GM19372 (cell line): Measurements from ENCODE around the gene ZFYVE16.
"Not testable (repeated sequence)": the region's sequence is repeated elsewhere in the genome, so short reads cannot be mapped to it uniquely, and the experiment has no call there.

Source experiments
- ATAC-seq: cut with Tn5 transposase; IDR thresholded peaks from one replicate; pipeline ENCODE4 v1.9.1; 2021; ENCODE audit warnings: mild to moderate bottlenecking, low read depth, moderate library complexity; ENCODE audit not compliant: unreplicated experiment

The ZFYVE16 gene

DNA sequence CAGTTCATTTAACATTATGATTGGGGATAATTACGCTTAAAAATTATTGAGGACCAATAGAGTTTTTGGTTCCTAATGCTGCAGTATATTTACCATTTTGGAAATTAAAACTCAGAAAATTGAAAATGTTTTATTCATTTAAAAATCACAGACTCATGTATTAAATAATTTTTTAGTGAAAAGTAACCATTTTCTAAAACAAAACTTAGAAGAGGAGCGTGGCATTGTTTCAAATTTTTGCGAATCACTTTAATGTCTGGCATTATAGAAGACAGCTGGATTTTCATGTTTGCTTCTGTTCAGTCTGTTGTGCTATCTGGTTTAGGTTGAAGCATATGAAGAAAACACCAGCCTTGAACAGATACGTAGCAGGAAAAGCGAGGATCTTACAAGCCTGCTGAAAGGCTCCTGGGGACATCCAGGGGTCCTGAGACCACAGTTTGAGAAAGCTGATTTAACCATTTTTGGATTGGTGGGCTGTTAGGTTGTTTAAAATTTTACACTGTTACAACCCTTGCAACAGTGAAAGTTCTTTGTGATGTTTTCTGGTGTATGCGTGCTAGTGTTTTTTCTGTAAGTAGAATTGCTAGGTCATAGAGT, 1.6 kb downstream of the ZFYVE16 start:
- no peak for ATAC-seq

DNA sequence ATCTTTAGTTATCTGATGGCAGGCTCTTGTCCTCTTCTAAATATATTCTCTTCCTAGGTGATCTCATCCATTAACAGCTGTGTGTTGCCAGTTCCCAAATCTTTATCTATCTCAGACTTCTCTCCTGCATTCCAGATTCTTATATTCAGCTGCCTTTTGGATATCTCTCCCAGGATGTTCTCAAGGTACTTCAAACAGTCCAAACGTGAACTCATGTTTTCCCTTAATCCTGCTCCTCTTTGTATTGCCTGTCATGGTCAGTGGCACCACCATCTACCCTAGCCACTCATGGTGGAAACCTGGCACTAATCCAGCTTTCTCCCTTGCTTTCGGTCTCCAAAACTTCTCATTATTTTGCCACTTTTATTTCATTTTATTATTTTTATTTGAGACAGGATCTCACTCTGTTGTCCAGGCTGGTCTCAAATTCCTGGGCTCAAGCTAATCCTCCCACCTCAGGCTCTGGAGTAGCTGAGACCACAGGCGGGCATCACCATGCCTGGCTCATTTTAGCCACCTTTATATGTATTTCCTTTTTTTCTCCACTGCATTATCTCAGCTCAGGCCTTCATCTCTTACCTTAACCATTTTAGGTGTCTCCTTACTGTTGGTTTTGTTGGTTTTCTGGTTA, 3.8 kb downstream of the ZFYVE16 start:
- no peak for ATAC-seq

DNA sequence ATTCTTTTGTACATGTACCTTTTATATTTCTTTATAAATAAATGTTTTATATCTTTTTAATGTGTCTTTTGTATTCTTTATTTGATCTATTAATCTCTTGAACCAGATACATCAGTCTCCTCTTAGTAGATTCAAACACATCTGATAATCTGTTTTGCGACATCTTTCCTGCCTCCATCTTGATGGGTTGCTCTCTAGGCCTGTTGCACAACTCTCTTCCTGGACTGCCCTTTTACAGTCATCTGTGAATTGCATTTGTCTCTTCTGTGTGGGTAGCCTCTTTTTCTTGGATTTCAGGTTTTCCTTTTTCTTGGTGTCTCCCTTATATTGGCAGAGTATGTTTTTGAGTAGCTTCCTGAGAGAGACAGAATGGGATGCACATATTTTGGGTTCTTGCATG, 6.2 kb downstream of the ZFYVE16 start:
- ATAC-seq, result no peak

DNA sequence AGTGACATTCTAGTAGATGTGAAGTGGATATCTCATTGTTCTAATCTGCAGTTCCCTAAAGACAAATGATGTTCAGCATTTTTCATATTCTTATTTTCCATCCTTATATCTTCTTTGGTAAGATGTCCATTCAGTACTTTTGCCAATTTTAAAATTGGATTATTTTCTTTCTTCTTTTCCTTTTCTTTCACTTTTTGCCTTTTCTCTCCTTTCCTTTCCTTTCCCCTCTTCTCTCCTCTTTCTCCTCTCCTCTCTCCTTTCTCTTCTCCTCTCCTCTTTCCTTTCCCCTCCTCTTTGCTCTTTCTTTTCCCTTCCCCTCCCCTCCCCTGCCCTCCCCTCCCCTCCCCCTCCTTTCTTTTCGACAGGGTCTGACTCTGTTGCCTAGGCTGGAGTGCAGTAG, 10.1 kb downstream of the ZFYVE16 start:
- ATAC-seq, result no peak

DNA sequence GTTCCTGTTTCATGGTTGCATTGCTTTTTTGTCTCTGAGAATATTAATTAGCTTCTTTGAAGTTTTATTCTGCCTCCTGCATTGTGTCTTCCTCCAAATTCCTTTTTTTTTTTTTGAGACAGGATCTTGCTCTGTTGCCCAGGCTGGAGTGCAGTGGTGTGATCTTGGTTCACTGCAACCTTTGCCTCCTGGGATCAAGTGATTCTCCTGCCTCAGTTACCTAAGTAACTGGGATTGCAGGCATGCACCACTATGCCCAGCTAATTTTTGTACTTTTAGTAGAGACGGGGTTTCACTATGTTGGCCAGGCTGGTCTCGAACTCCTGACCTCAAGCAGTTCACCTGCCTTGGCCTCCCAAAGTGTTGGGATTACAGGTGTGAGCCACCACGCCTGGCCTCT, 16.5 kb downstream of the ZFYVE16 start:
- not testable (repeated sequence) for ATAC-seq

DNA sequence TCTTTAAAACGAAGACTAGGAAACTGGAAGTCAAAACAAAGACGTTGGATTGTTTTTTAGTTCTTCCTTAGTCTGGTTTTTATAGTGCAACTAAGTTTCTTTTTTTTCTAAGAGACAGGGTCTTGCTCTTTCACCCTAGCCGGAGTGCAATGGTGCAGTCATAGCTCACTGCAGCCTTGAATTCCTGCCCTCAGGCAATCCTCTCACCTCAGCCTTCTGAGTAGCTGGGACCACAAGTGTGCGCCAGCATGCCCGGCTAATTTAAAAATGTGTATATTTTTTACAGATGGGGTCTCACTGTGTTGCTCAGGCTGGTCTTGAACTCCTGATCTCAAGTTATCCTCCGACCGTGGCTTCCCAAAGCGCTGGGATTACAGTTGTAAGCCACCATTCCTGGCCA, 27.6 kb downstream of the ZFYVE16 start:
- ATAC-seq, result no peak

DNA sequence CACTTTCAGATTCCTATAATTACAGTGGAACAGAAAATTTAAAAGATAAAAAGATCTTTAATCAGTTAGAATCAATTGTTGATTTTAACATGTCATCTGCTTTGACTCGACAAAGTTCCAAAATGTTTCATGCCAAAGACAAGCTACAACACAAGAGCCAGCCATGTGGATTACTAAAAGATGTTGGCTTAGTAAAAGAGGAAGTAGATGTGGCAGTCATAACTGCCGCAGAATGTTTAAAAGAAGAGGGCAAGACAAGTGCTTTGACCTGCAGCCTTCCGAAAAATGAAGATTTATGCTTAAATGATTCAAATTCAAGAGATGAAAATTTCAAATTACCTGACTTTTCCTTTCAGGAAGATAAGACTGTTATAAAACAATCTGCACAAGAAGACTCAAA, 29.5 kb downstream of the ZFYVE16 start:
- ATAC-seq, result no peak

DNA sequence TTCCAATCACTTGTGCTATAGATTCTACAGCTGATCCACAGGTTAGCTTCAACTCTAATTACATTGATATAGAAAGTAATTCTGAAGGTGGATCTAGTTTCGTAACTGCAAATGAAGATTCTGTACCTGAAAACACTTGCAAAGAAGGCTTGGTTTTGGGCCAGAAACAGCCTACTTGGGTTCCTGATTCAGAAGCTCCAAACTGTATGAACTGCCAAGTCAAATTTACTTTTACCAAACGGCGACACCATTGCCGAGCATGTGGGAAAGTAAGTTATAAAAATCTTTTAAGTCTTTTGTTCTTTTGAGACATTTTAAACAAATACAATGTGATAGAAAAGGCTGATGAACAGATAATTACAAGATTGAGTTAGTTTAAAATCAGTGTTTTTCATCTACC, 30.9 kb downstream of the ZFYVE16 start:
- no peak for ATAC-seq

DNA sequence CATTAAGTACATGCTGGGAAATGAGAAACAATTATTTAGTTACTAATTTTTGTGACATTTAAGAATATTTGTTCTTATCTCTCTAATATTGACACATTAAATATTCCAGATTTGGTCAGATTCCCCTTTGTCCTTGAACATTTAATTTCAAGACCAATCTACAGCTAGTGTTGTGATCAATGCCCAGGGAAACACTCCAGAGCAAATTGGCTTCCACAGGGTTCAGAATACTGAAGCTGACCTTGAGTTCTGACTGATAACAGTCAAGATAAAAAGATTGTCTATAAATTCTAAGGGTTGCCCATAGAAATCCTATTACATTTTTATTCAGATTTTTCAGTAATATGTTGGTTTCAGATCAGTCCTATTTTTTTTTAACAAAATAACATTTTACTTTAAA, 31.3 kb downstream of the ZFYVE16 start:
- no peak for ATAC-seq

DNA sequence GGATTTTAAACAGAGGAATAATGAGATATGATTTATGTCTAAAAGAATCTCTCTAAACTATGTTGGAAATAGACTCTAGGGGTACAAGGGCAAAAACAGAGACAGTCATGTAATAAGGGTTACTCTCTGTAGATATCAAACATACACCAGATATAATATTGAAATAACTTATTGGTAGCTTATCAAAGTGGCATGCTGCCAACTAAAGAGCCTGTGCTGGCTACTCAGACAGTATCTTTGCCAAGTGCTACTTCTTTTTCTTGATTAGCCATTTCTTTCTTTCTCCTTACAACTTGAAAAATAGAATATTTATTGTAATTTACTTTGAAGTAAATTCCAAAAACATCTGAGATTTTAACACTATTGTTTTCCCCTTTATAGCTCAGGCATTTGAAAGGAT, 34.9 kb downstream of the ZFYVE16 start:
- ATAC-seq, result no peak

DNA sequence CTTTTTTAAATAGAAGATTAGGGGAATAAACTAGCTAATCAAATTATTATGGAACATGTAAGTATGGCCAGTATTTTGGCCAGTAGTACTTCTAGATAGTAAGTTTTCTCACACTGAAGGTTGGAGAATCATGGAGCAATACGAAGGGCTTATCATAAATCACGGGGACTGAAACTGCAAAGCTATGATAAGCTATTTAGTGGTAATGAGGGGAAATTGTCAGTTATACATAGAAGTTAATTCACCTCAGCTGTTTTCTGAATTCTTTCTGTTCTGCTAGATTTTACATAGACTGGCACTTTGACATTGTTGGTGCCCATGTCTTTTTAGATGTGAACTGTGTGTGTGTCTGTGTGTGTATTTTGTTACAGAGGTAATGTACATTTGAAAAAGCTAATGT, 45.5 kb downstream of the ZFYVE16 start:
- ATAC-seq, result no peak

DNA sequence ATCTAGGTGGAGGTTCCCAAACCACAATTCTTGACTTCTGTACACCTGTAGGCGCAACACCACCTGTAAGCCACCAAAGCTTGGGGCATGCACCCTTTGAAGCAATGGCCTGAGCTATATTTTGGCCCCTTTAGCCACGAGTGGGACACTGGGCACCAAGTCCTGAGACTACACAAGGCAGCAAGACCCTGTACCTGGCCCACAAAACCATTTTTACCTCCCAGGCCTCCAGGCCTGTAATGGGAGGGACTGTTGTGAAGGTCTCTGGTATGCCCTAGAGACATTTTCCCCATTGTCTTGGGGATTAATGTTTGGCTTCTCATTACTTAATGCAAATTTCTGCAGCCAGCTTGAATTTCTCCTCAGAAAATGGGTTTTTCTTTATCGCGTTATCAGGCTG, 55.4 kb downstream of the ZFYVE16 start:
- no peak for ATAC-seq

DNA sequence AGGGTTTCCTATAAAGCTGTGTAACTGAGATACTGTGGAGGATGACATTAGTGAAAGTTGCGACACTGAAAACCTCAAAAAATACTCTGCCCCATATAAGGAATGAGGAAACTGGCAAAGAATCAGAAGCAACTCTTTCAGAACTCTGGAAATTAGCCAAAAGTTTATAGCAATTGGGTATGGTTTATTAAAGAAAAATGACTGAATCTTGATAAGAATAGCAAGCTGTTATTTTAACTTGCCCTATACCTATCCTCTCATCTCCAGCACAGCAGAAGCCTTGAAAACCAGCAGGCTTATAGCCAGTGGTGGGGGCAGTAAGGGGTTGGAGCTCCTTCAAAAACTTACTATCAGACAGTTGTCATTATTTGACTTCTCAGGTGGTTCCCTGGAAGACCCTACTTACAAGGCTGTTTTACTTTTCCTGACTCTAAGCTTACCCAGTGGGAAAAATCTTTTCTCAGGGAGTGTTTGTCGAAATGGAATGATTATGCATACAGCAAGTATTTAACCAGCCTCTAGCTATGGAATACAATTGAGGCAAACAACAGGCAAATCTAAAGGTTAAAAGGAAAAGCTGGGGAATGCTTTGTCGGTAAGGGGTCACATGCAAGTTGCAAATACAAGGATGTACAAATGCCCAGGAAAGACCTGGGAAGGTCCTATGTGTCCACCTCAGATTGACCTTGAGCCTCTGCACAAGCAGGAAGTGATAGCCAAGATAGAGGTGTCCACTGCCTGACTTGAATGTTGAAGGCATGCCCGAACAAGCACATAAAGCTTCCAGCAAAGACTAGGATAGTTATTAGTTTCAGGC, 59.0 kb downstream of the ZFYVE16 start:
- ATAC-seq, result no peak

DNA sequence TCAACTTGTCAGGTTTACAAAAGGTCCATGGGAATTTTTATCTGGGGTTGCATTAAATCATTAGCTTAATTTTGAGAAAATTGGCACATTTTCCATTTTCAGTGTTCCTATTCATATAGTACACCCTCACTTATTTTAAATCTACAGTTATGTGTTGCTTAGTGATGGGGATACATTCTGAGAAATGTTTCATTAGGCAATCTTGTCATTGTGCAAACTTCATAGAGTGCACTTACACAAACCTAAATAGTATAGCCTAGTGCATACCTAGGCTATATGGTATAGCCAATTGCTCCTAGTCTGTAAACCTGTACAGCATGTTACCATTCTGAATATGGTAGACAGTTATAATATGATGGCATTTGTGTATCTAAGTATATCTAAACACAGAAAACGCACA, 60.3 kb downstream of the ZFYVE16 start:
- ATAC-seq, result no peak

DNA sequence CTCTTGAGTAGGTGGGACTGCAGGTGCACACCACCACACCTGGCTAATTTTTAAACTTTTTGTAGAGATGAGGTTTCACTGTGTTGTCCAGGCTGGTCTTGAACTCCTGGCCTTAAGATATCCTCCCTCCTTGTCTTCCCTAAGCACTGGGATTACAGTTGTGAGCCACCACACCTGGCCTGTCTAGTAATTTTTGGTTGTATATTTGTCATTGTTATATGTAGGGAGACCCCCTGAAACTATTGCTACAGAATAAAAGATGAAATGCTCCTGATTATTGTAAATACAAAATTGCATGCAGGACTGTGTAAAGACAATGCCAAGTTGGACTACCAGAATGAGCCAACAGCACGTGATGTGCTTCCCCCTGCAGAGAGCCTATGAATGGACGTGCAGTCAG, 62.8 kb downstream of the ZFYVE16 start:
- not testable (repeated sequence) for ATAC-seq

DNA sequence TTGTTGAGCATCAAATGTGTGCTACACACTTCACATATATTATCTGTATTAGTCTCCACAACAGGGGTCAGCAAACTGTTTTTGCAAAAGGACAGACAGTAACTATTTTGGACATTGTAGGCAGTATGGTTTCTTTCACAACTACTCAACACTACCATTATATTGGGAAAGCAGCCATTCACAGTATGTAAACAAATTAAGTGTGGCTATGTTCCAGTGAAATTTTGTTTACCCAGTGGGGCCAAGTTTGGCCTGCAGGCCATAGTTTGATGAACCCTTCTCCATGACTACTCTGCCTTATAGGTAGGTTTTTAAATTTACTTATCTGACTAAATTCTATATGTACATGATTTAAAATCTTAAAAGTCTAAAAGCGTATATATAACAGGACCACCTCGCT, 67.1 kb downstream of the ZFYVE16 start:
- ATAC-seq, result no peak

DNA sequence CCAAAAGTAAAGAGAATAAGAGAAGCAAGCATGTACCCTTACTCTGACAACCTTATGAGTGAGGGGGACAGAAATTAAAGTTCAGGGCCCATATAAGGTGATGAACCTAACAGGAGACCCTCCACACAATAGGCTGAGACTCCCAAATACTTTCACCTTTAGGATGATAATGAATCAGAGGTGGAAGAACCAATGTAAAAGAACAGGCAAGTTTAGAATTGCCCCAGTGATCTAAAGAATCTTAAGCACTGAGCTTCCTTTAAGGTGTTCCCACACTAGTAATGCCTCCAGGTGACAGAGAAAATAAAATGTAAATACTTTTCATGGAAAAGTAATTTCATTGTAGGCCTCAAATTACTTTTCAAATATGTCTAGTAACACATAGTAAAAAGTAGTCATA, 71.8 kb downstream of the ZFYVE16 start:
- no peak for ATAC-seq

DNA sequence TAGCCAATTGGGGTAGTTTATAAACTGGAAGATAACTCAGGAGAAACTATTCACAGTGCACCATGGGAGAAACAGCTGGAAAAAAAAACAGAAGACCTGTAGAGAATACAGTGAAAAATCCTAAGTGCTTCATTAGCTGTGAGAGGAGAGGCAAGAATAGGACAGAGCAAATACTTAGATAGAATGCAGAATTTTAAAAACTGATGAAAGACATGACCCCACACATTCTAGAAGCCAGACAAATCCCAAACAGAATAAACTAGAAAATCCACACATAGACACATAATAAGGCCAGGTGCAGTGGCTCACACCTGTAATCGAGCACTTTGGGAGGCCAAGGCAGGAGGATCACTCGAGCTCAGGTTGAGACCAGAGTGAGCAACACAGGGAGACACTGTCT, 72.5 kb downstream of the ZFYVE16 start:
- ATAC-seq, result no peak

DNA sequence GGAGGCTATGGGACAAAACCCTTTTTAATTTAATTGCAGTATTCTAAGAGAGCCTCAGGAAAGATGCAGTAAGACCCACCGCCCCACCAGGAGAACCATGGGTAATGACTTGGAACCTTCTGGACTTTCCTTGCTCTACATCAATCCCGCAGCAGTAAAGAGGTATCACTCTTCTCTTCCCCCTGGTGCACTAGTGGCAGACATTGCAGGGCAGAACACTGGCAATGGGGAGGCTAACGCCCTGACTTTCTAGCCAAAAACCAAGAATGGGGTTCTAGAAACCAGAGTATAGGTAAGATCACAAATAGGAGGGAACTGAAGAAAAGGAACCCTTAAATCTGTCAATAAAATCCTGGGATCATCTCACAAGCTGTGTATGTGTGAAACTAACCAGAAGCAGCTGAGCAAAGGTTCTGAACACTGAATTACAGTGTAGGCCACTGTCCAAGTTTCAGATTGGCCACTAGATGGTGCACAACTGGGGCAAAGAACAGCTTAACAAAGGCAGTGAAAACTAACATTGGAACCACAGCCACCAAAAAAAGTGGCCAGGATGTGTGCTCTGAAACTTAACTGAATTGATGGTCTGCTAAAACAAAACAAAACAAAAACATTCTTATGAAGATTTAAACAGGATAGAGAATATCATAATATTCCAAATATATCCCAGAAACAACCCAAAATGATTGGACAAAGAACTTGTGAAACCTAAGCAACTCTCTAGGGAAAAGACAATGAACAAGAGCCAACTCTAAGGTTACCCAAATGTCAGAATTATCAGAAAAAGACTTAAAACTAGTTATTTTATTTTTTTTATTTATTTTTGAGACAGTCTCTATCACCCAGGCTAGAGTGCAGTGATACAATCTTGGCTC, 73.4 kb downstream of the ZFYVE16 start:
- no peak for ATAC-seq

DNA sequence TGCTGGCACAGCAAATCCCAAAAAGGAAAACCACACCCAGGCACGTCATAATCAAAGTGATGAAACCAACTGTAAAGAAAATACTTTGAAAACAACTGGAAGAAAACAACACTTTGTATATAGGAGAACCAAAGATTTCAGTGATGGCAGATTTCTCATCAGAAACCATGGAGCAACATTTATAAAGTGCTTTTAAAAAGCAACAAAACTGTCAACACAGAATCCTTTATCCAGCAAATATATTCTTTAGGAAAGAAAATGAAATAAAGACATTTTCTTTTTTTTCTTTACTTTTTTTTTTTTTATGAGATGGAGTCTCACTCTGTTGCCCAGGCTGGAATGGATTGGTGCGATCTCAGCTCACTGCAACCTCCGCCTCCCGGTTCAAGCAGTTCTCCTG, 74.7 kb downstream of the ZFYVE16 start:
- no peak for ATAC-seq

DNA sequence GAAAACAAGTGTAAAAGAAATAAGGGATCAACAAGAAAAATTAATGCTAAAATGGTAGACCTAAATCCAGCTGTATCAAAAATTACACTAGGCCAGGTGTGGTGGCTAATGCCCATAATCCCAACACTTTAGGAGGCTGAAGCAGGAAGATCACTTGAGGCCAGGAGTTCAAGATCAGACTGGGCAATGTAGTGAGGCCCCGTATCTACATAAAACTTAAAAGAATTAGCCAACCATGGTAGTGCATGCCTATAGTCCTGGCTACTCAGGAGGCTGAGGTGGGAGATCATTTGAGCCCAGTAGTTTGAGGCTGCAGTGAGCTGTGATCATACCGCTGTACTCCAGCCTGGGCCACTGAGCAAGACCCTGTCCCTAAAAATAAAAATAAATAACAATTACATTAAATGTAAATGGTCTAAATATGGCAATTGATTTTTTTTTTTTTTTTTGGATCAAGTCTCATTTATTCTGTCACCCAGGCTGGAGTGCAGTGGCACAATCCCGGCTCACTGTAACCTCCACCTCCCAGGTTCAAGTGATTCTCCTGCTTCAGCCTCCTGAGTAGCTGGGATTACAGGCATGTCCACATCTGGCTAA, 75.9 kb downstream of the ZFYVE16 start:
- no peak for ATAC-seq
